K562 (cell line): ENCODE data around the gene ALS2.

ENCODE experiments used
- ATF7 ChIP-seq: fragments of 450-650 bp; IDR thresholded peaks from 2 replicates; pipeline ENCODE4 v1.7.1; 2014; ENCODE audit warnings: mild to moderate bottlenecking, moderate library complexity
- ETV5 ChIP-seq: sonication (generic); formaldehyde crosslinking; IDR thresholded peaks from 2 replicates; pipeline ENCODE4 v1.4.0; 2020; ENCODE audit warnings: low read depth, mild to moderate bottlenecking, missing genetic modification reagents
- EZH2 ChIP-seq: IDR thresholded peaks from 2 replicates; pipeline ENCODE4 v1.6.1; 2012; ENCODE audit warnings: low read depth, mild to moderate bottlenecking, inconsistent platforms, low read length, borderline replicate concordance
- HMG20B ChIP-seq: fragments of 250-450 bp; sonication (Bioruptor Pico); IDR thresholded peaks from 2 replicates; pipeline ENCODE4 v1.5.0; 2021; ENCODE audit warnings: mild to moderate bottlenecking
- IRF1 ChIP-seq: sonication (generic); formaldehyde crosslinking; IDR thresholded peaks from 2 replicates; pipeline ENCODE4 v1.8.0; 2022; ENCODE audit warnings: missing genetic modification reagents, mild to moderate bottlenecking, borderline replicate concordance
- MEF2A ChIP-seq: IDR thresholded peaks from 2 replicates; pipeline ENCODE4 v1.6.1; 2011; ENCODE audit warnings: low read depth, mild to moderate bottlenecking, low read length, moderate library complexity; ENCODE audit not compliant: control insufficient read depth
- PHB ChIP-seq: fragments of 250-450 bp; sonication (Bioruptor Pico); IDR thresholded peaks from 2 replicates; pipeline ENCODE4 v1.5.0; 2021
- RFX5 ChIP-seq: IDR thresholded peaks from 2 replicates; pipeline ENCODE4 v1.6.1; 2011; ENCODE audit warnings: low read depth, mild to moderate bottlenecking, improper control_type of control experiment, low read length

DNA sequence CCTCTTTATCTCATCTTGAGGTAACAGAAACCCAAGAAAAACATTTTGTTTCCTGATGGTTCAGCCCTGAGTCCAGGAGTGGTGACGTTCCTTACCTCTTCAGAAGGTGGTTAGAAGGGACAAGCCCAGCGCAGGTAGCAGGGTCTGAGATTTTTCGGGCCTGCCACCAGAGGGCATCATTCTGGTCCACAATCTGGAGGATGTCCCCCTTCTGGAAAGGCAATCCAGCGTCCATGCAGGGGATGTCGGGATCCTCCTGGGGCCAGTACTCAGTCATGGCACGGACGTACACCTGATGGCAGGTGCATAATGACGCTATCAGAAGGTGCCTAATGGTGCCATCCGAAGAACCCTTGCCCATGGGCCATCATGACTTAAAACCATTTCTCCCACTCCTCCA is 100.0 kb downstream of the ALS2 start:
- TF ChIP-seq RFX5 (no peak), EZH2 (no peak), MEF2A (no peak), HMG20B (no peak), ETV5 (CRISPR knock-in tag) (no peak), PHB (CRISPR knock-in tag) (no peak), ATF7 (no peak), IRF1 (CRISPR knock-in tag) (no peak)
